Measurements from ENCODE around the gene NCBP2.
A peak's percentile ranks its signal among the peaks of the same experiment; 100 is the strongest.
"Not testable (repeated sequence)": the region's sequence is repeated elsewhere in the genome, so short reads cannot be mapped to it uniquely, and the experiment has no call there.

NCBP2 gene

DNA sequence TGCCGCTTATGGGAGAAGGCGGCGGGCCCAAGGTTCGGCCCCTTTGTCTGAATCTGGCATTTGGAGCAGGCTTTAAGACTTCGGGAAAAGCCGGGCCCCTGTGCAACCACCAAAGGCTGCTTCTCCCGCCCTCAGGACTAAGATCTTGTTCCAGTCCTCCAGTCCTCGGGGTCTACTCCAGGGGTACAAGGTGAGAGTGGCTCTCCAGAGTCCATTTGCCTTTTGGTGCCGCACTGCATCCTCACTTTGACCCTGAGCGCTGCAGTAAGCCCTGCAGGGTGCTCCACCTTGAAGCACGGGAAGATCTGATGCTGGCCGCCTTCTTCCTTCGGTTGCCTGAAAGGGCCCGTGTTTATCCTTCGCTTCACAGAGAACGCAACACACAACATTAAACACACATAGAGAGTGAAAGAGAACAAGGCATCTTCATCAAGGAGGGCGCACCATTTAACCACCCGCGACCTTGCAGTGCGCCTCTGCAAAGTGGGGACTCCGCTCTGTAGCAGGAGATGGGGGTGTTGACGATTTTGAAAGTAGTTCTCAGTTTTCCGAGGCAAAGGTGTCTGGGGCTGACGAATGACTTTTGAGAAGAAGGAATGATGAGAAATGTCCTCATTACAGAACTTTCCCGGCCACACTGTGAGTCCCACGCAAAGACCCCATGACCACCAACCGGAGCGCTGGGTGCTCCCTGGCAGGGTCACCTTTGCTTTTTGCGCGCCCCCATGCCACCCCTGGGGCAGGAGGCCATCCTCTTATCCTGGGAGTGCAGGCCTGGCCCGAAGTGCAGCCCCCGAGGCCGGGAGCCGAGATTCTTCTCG, 25.3 kb upstream of the NCBP2 start:
- no peak for DNase-seq

DNA sequence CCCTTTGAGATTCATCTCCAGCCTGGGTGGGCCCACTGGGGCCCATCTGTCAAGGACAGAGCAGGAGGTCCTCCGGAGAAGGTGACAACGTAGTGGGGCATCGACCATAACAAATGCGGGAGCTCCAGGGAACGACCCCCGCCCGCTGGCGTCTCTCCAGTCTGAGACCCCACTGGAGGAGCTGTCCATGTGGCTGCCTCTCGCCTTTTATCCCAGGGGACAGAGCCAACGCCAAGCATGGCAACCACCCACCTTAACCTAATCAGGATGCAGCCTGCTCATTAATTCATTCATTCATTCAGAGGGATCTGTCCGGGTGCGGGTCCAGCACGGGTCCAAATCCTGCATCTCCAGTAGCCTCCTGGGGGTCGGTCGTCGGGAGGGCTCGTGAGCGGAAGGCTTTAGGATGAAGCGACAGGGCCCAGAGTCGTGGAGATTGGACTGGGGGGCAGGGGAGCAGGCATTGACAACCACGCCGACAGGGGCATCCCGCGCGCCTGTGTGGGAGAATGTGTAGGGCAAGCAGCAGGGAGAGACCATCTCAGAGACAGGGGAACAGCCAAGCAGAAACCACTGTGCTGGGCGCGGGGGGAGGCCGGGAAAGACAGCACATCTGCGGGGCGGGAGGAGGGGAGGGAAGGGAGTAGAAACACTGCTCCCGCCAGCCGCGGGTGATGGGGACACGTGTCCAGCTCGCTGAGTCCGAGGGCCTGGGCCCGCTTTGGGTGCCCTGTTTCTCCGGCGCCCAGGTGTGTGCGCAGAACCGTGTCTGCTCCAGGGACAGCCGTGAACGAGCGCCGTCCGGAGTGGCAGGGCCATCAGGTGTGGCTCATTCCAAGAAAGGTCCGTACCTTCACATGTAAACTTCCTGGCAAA, 24.4 kb upstream of the NCBP2 start:
- no peak for DNase-seq

DNA sequence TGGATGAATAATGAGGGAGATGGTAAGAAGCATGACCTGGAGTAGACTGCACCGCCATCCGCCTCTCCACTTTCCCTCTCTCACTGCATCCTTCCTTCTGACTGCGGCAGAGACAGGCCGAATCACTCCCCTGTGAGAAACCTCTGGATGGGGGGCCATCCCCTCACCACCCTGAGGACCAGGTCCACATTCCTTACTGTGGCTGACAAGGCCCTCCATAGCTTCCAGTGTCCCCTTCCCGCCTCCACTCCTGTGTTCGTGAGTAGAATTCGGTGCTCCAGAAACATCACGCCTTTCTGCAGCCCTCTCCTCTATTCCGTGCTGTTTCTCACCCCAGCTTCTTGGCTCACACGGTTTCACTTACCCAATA, 23.5 kb upstream of the NCBP2 start:
- DNase-seq = no peak

DNA sequence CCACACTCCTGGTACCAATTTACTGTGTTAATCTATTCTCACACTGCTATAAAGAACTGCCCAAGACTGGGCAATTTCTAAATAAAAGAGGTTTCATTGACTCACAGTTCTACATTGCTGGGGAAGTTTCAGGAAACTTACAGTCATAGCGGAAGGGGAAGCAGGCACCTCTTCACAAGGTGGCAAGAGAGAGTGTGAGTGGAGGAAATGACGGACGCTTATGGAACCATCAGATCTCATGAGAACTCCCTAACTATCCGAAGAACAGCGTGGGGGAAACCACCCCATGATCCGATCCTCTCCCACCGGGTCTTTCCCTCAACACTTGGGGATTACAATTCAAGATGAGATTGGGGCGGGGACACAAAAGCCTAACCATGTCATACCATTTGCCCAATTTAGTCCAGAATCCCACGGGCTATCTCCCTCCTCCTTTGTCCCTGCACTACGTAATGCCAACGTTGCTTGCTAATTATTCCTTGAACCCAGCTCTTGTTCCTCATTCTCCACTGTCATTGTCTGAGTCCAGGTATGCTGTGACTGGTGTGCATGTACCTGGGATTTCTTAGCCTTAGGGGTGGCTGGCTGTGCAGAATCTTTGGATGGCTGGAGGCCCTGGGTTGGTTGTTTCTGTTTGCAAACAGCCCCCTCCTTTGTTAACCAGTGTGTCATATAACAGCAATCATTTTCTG, 22.9 kb upstream of the NCBP2 start:
- DNase-seq = no peak

DNA sequence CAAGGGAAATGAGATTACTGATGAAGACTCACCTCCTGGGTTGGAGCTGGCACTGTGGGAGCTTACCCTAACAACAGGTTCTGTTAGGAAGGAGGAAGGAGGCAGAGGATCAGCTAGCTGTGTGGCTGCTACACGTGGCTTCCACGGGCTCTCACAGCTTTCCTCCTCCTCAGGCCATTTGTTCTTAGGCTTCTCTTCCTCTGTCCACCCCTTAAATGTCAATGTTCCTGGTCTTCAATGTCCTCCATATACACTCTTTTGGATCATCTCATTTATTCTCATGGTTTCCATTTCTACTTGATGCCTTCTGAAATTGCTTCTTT, 21.3 kb upstream of the NCBP2 start:
- DNase-seq = no peak

DNA sequence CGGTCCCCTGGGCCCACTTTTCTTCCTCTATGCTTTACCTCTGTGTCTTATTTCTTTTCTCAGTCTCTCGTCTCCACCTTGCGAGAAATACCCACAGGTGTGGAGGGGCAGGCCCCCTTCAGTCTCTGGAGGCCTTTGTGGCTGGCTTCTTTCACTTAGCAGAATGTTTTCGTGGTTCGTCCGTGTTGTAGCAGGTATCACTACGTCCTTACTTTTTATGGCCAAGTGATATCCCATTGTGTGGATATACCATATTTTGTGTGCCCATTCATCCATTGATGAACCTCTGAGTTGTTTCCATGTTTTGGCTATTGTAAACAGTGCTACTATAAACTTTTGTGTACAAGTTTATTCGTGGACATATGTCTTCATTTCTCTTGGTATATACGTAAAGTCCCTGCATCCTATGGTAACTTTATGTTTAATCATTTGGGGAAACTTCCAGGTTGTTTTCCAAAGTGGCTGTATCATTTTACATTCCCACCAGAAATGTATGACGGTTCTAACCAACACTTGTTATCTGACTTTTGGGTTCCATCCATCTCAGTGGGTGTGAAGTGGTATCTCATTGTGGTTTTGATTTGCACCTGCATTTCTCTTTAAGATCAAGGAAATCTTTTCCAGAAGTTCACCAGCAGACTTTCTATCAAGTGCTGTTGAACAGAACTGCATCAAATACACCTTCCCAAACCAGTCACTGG, 20.8 kb upstream of the NCBP2 start:
- DNase-seq = no peak

DNA sequence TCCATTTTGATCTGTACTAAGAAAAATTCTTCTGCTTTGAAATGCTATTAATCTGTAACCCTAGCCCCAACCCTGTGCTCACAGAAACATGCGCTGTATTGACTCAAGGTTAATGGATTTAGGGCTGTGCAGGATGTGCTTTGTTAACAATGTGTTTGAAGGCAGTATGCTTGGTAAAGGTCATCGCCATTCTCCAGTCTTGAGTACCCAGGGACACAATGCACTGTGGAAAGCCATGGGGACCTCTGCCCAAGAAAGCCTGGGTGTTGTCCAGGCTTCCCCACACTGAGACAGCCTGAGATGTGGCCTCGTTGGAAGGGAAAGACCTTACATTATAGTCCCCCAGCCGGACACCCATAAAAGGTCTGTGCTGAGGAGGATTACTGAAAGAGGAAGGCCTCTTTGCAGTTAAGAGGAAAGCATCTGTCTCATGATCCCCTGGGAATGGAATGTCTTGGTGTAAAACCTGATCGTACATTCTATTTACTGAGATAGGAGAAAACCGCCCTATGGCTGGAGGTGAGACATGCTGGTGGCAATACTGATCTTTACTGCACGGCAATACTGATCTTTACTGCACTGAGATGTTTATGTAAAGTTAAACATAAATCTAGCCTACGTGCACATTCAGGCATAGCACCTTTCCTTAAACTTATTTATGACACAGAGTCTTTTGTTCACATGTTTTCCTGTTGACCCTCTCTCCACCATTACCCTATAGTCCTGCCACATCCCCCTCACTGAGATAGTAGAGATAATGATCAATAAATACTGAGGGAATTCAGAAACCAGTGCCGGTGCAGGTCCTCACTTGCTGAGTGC, 20.0 kb upstream of the NCBP2 start:
- DNase-seq = no peak

DNA sequence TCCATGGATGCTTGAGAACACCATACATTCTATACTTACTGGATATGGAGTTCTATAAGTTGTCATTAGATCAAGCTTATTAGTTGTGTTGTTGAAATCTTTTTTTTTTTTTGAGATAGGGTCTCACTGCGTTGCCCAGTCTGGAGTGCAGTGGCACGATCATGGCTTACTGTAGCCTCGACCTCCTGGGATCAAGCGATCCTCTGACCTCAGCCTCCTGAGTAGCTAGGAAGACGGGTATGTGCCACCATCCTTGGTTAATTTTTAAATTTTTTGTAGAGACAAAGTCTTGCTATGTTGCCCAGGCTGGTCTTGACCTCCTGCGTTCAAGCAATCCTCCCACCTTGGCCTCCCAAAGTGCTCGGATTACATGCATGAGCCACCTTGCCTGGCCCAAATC, 12.5 kb upstream of the NCBP2 start:
- no peak for DNase-seq

DNA sequence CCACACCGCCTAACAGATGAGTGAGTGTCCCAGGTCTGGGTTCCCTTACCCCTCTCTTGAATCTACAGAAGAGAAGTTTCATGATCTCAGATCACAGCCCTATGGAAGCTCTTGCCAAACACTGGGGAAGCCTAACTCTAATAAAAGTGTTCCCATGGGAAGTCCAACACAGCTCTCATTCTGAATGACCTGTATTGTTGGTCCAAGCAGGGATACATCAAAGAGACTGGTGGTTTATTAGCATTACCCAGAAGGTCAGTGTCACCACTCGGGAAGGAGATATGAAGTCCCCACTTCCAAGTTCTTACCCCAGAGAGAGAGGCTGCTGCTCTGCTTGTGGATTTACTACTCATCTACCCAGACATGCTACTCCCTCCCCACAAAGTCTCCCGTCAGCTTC, 9.0 kb upstream of the NCBP2 start:
- DNase-seq = no peak

DNA sequence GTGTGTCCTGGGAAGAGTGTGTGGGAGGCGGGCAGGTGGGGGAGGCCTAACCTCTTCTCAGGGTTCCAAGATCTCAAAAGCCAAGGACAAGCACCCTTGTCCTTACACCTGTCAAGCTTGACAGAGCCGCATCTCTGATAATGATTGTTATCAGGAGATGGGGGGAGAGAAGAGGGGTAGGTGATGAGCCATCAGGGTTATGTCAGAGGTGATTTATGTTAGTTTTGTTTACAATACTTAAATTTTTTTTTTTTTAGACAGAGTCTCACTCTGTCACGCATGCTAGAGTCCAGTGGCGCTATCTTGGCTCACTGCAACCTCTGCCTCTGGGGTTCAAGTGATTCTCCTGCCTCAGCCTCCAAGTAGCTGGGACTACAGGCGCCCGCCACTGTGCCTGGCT, 7.4 kb upstream of the NCBP2 start:
- no peak for DNase-seq

DNA sequence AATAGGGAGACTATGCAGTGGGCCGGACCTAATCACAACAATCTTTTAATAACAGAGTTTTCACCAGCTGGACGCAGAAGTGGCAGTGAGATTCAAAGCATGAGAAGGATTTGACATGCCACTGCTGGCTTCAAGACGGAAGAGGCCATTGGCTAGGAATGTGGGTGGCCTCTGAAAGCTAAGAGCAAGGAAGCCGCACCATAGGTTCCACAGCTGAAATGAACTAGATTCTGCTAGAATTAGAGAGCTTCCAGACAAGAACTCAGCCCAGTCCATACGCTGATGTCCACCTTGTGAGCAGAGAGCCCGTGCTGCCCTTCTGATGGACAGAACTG, 6.9 kb upstream of the NCBP2 start:
- DNase-seq = no peak

DNA sequence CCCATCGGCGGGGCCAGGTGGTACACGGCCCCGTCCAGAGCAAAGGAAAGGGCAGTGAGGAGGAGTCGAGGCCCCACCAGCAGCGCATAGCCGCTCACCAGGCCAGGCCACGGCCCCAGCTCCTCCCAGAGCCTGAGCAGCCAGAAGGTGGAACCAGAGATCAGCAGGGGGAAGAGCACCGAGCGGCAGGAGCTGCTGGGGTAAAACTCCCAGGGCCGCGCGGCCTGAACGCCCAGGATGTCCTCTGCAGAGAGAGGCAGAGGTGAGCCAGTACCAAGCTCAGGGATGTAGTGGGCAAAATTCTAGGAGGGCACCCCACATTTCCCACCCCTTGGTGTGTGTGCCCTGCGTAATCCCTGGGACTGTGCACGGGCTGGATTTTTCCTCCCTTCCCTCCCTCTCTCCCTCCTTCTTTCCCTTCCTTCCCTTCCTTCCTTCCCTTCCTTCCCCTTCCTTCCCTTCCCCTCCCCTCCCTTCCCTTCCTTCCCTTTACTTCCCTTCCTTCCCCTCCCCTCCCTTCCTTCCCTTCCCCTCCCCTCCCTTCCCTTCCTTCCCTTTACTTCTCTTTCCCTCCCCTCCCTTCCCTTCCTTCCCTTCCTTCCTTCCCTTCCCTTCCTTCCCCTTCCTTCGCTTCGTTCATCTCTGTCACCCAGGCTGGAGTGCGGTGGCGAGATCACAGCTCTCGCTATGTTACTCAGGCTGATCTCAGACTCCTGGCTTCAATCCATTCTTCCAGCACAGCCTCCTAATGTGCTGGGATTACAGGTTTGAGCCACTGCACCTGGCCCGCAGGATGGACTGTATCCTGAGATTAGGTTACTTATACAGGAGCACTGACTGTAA, 6.3 kb upstream of the NCBP2 start:
- DNase-seq = no peak

DNA sequence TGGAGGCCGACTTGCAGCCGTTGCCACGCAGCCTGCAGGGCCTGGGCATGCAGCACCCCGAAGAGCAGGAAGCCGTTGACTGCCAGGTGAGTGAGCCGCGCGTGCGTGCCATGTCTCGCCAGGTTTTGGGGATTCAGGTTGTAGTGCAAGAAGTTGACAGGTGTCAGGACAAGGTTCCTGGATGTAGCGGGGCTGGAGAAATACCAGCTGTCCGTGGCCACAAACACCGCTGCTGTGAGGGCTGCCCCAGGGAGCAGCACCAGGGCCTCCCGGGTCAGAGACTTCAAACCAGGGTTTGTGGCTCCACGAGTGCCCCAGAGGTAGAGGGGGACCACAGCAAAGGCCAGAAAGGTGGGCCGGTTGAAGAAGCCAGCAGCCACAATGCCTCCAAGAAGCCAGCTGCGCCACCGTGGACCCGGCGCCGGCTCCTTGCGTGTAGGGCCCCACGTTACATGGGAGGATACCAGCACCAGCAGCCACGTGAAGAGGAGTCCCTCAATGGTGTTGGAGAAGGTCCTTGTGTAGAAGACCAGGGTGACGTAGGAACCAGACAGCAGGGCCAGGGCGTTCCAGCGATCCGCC, 5.6 kb upstream of the NCBP2 start:
- DNase-seq = no peak

DNA sequence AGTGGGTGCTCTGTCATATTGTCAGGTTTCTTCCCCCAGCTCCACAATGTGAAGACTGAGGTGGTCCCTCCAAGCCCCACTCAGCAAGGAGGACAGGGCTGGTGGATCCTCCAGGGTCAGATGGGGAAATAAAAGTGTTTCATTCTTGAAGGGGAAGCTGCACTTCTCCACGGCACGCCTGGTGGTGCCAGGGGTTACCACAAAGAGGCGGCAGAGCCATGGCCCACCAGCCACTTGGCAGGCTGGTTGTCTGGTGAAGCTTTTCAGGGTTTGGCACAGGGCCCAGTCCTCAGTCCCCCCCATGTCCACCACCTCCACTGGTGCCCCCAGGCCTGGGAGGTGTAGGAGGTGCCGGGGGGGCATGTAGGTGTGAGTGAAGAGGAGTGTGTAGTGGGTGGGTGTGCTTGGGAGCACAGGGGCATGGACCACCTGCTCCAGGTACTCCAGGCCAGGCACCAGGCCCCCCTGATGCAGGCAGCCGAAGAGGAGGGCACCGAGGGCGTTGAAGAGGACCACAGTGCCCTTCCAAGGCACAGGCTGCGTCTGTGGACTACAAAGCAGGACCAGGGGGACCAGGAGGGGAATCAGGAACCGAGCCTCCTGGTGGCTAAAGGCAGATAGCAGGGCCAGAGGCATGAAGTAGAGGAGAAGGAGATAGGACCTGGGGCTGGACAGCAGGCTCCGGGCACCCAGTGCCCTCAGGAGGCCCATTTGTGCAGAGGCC, 5.0 kb upstream of the NCBP2 start:
- DNase-seq = no peak

DNA sequence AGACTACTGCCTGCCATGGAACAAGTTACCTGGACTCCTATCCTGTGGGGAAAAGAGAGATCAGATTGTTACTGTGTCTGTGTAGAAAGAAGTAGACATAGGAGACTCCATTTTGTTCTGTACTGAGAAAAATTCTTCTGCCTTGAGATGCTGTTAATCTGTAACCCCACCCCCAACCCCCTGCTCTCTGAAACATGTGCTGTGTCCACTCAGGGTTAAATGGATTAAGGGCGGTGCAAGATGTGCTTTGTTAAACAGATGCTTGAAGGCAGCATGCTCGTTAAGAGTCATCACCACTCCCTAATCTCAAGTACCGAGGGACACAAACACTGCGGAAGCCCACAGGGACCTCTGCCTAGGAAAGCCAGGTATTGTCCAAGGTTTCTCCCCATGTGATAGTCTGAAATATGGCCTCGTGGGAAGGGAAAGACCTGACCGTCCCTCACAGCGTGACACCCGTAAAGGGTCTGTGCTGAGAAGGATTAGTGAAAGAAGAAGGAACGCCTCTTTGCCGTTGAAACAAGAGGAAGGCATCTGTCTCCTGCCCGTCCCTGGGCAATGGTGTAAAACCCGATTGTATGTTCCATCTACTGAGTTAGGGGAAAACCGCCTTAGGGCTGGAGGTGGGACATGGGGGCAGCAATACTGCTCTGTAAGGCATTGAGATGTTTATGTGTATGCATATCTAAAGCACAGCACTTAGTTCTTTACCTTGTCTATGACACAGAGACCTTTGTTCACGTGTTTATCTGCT, 1.9 kb upstream of the NCBP2 start:
- not testable (repeated sequence) for DNase-seq

DNA sequence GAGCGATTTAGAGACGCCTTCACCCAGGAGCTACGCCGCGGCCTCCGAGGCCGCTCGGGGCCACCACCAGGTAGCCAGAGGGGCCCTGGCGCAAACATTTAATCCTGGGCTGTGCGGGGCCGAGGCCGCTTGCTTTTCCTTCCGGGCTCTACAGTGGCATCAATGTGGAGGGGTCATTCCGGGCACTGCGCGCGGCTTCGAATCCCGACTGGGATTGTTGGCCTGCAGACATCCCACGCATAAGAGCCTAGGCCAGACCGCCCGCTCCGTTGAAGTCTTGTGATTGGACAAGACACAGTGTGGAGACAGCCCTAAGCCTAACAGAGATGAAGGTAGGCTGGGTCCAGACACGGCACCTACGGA, 568 bp upstream of the NCBP2 start:
- DNase-seq = no peak

DNA sequence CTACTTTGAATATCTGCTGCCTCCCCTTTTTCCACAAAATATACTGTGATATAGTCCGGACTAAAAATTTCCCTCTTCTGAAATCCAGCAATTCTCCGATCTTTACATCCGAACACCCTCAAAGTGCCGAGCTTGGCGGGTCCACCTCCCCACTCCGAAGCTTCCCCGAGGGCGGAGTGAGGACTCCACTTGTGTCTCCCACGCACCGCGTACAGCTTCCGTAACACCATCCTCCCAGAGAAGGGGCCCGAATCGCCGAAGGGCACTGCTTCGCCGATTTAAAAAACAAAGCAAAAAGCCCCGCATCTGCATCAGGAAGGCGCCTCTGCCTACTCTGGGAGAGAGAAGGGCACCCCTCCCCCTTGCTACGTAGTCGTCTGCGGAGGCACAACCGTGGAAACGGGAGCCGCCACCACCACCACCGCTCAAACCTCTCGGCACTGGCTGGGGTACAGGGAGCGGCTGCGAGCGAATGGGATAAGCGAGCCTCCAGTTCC, 551 bp downstream of the NCBP2 start:
- peak; percentile 67 for DNase-seq

DNA sequence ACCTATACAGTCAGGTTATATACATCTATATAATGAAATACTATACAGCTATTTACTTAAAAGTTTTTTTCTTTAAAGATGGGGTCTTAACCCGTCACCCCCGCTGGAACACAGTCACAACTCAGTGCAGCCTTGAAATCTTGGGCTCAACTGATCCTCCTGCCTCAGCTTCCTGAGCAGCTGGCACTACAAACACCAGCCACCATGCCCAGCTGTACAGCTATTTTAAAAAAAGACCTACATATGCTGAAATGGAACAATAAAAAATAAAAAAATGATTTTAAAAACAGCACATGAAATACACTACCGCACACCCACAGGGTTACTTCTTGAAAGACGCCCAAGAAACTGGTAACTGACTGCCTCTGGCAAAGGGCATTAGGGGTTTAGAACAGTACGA, 3.8 kb downstream of the NCBP2 start:
- no peak for DNase-seq

DNA sequence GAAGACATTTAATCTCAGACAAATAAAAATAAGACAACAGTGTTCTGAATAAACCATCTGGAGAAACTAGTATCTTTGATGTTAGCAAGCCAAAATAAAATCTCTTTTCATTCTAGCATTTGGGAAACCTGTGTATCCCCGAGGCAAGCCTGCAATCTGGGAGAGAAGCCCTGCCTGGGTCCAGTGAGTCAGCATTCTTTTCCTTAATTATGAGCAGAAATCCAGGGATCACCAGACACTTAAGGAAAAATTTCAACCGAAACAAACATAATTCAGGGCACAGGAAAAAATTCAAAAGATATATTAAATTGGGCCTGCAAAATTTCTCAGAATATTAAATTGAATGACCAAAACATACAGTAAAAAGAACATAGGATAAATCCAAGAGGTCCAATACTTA, 4.2 kb downstream of the NCBP2 start:
- no peak for DNase-seq

DNA sequence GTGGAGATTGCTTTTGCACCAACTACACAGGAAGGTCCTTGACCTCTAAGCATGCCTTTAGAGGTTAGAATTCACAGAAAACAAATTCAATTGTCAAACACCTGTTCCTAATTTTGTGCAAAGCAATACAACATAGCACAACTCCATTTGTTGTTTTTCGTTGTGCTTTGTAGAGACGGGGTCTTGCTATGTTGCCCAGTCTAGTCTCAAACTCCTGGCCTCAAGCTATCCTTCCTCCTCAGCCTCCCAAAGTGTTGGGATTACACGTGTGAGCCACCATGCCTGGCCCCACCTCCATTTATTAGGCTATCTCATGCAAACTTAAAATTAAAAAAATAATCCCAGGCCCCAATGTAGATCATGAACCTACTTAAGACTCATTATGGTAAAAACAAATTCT, 6.0 kb downstream of the NCBP2 start:
- DNase-seq = no peak

Data from NCI-H774 (cell line).